ENCODE data around the gene SAP130.

SAP130 gene

DNA sequence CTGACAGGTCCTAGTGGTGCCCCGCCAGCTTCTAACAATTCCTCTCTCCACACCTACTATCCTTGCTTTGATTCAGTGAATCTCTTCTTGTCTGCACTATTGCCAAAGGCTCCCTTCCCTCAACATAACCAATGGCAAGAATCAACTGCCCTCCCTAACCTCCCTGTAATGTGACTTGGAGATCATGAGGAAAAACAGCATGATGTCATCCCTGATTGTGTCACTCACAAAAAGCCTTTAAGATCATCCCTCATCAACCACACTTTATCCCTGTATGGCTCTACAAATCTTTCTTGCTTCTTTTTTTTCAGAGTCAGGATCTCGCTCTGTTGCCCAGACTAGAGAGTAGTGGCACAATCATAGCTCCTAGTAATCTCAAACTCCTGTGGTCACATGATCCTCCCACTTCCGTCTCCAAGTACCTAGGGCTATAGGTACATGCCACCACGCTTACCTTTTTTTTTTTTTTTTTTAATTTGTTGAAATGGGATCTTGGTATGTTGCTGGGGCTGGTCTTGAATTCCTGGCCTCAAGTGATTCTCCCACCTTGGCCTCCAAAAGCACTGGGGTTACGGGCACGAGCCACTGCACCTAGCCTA is 19.7 kb downstream of the SAP130 start:
- TF ChIP-seq ELF4 (IDR thresholded peaks at IDR 0.05): no peak
- TF ChIP-seq, protein P1, sequence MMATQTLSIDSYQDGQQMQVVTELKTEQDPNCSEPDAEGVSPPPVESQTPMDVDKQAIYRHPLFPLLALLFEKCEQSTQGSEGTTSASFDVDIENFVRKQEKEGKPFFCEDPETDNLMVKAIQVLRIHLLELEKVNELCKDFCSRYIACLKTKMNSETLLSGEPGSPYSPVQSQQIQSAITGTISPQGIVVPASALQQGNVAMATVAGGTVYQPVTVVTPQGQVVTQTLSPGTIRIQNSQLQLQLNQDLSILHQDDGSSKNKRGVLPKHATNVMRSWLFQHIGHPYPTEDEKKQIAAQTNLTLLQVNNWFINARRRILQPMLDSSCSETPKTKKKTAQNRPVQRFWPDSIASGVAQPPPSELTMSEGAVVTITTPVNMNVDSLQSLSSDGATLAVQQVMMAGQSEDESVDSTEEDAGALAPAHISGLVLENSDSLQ (IDR thresholded peaks at IDR 0.05): no peak
- TF ChIP-seq CTBP1 (IDR thresholded peaks at IDR 0.05; ENCODE audit: borderline replicate concordance): no peak
- no peak for TF ChIP-seq SUZ12 (IDR thresholded peaks at IDR 0.05)
- no peak for TF ChIP-seq ZNF384 (IDR thresholded peaks at IDR 0.05)
- no peak for TF ChIP-seq TARDBP (IDR thresholded peaks at IDR 0.05)
- no peak for TF ChIP-seq FOXA1 (IDR thresholded peaks at IDR 0.05)
- no peak for TF ChIP-seq HDGF (IDR thresholded peaks at IDR 0.05; ENCODE audit: borderline replicate concordance)
- TF ChIP-seq FOXK2 (IDR thresholded peaks at IDR 0.05): no peak
- no peak for TF ChIP-seq BHLHE40 (IDR thresholded peaks at IDR 0.05; ENCODE audit: borderline replicate concordance)
- CTCF ChIA-PET: no interaction called here
- POLR2A ChIA-PET: interaction anchor here (0.6 to 0.8 kb wide), 2 partner anchors 15 to 20 kb away, joined by 3 read pairs; partner anchors contain the start of gene SAP130
- DNase-seq (ENCODE audit: extremely low spot score): no peak

DNA sequence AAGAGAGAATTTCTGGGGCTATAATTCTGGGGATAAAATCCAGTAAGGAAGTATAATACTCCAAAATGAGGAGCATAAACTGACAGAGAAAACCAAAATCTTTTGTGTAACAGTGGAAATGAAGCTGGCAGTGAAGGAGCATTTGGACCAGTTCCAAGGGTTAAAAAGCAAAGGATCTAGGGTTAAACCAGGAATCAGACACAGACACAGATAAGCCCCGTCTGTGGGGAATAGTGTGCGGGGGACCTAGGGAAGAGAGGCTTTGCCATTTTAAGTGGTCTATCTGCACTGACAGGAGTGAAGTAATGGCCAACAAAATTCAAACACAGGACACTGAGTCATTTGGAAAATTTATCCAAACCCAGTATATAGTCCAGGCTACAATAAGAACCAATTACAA is 23.4 kb downstream of the SAP130 start:
- ChIA-PET CTCF (no interaction called here), POLR2A (no interaction called here)
- DNase-seq (ENCODE audit: extremely low spot score): no peak
- TF ChIP-seq LEF1 (IDR thresholded peaks at IDR 0.05; ENCODE audit: borderline replicate concordance): no peak
- no peak for TF ChIP-seq ELF4 (IDR thresholded peaks at IDR 0.05)
- no peak for TF ChIP-seq NFRKB (IDR thresholded peaks at IDR 0.05)
- TF ChIP-seq BHLHE40 (IDR thresholded peaks at IDR 0.05; ENCODE audit: borderline replicate concordance): no peak
- no peak for TF ChIP-seq SP1 (IDR thresholded peaks at IDR 0.05)
- TF ChIP-seq TARDBP (IDR thresholded peaks at IDR 0.05): no peak
- TF ChIP-seq L3MBTL2 (conservative IDR thresholded peaks at IDR 0.05): no peak
- no peak for TF ChIP-seq FOXA1 (IDR thresholded peaks at IDR 0.05)
- no peak for TF ChIP-seq SUZ12 (IDR thresholded peaks at IDR 0.05)
- TF ChIP-seq FOXM1 (IDR thresholded peaks at IDR 0.05; ENCODE audit: borderline replicate concordance): no peak
- TF ChIP-seq ZNF384 (IDR thresholded peaks at IDR 0.05): no peak
- no peak for TF ChIP-seq ARNT (IDR thresholded peaks at IDR 0.05)

DNA sequence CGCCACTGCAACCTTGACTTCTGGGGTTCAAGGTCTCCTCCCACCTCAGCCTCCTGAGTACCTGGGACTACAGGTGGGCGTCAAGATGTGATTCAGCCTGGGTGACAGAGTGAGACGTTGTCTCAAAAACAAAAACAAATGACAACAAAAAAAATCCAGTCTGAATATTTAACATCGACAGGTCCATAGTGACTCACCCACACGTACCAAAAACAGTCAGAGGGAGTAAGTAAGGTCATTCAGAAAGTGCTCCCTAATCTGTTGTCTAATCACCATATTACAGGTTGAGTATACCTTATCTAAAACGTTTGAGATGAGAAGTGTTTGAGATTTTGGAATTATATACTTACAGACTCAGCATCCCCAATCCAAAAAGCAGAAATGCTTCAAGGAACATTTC is 24.4 kb downstream of the SAP130 start:
- no peak for DNase-seq (ENCODE audit: extremely low spot score)
- ChIA-PET CTCF (no interaction called here), POLR2A (no interaction called here)
- TF ChIP-seq L3MBTL2 (conservative IDR thresholded peaks at IDR 0.05) (no peak), SP1 (IDR thresholded peaks at IDR 0.05) (no peak), ZNF384 (IDR thresholded peaks at IDR 0.05) (no peak), ELF4 (IDR thresholded peaks at IDR 0.05) (no peak), TARDBP (IDR thresholded peaks at IDR 0.05) (no peak), FOXM1 (IDR thresholded peaks at IDR 0.05; ENCODE audit: borderline replicate concordance) (no peak), FOXK2 (IDR thresholded peaks at IDR 0.05) (no peak)

DNA sequence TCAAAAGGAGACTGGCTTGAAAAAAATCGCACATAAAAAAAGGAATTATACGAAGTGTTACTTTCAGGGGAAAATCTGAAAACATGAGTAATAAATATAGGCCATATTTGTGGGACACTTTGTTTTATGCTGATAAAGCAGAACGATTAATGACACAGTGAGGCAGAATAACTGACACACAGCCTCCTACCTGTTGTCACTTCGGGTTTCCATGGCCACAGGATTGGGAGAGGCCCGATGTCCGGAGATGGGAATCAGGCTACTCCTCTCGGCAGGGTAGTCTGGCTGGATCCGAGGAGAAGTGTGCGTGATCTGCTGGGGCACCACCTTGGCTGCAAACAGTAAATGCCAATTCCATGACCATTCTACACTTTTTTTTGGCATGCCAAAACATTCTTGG is 31.7 kb downstream of the SAP130 start:
- CTCF ChIA-PET: no interaction called here
- no peak for DNase-seq (ENCODE audit: extremely low spot score)
- POLR2A ChIA-PET: no interaction called here
- no peak for TF ChIP-seq SP1 (IDR thresholded peaks at IDR 0.05)
- no peak for TF ChIP-seq BHLHE40 (IDR thresholded peaks at IDR 0.05; ENCODE audit: borderline replicate concordance)
- no peak for TF ChIP-seq FOXM1 (IDR thresholded peaks at IDR 0.05; ENCODE audit: borderline replicate concordance)
- TF ChIP-seq NFRKB (IDR thresholded peaks at IDR 0.05): no peak
- TF ChIP-seq FOXK2 (IDR thresholded peaks at IDR 0.05): no peak
- no peak for TF ChIP-seq FOXA1 (IDR thresholded peaks at IDR 0.05)
- TF ChIP-seq CTBP1 (IDR thresholded peaks at IDR 0.05; ENCODE audit: borderline replicate concordance): no peak
- no peak for TF ChIP-seq TARDBP (IDR thresholded peaks at IDR 0.05)
- no peak for TF ChIP-seq L3MBTL2 (conservative IDR thresholded peaks at IDR 0.05)
- no peak for TF ChIP-seq LEF1 (IDR thresholded peaks at IDR 0.05; ENCODE audit: borderline replicate concordance)
- TF ChIP-seq, protein P1 (IDR thresholded peaks at IDR 0.05): no peak
- no peak for TF ChIP-seq ZNF384 (IDR thresholded peaks at IDR 0.05)
- no peak for TF ChIP-seq HDGF (IDR thresholded peaks at IDR 0.05; ENCODE audit: borderline replicate concordance)
- TF ChIP-seq SUZ12 (IDR thresholded peaks at IDR 0.05): no peak
- TF ChIP-seq ELF4 (IDR thresholded peaks at IDR 0.05): no peak
- TF ChIP-seq ARNT (IDR thresholded peaks at IDR 0.05): no peak

DNA sequence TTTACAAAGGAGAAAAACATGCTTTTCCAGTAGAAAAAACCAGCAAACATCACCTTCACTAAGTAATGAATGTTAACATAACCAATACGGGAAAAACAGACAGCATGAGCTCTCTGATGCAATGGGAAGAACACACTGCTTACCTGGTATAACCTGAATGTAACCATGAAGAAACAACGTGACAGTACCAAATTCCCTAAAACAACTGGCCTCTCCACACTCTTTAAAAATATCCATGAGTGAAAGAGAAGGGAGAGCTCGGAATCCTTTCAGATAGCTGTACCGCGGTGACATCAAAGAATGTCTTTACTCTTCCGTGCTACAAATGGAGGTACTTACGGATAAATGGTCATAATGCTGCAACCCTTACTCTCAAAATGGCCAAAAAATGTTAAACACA is 32.1 kb downstream of the SAP130 start:
- POLR2A ChIA-PET: no interaction called here
- no peak for DNase-seq (ENCODE audit: extremely low spot score)
- CTCF ChIA-PET: no interaction called here
- no peak for TF ChIP-seq NFRKB (IDR thresholded peaks at IDR 0.05)
- no peak for TF ChIP-seq SP1 (IDR thresholded peaks at IDR 0.05)
- no peak for TF ChIP-seq ELF4 (IDR thresholded peaks at IDR 0.05)
- no peak for TF ChIP-seq FOXA1 (IDR thresholded peaks at IDR 0.05)

GRCh38 chr2:127993659-127994058 is 34.2 kb downstream of the SAP130 start:
- DNase-seq (ENCODE audit: extremely low spot score): no peak
- TF ChIP-seq LEF1 (IDR thresholded peaks at IDR 0.05; ENCODE audit: borderline replicate concordance) (no peak), SP1 (IDR thresholded peaks at IDR 0.05) (no peak)
- CTCF ChIA-PET: no interaction called here
- POLR2A ChIA-PET: no interaction called here

DNA sequence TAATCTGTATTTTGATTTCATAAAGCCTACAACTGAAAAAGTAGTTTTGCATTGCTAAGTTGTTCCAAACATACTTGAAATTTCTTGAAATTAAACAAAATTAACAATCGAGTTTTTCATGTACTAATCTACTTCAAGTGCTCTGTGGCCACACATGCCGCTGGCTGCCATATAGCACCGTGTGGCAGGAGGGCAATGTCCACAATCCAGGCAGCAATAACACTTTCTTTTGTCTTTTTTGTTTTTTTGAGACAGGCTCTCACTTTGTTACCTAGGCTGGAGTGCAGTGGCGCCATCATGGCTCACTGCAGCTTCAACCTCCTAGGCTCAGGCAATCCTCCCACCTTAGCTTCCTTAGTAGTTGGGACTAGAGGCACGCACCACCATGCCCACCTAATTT is 36.1 kb downstream of the SAP130 start:
- ChIA-PET CTCF (no interaction called here), POLR2A (no interaction called here)
- TF ChIP-seq LEF1 (IDR thresholded peaks at IDR 0.05; ENCODE audit: borderline replicate concordance) (no peak), ELF4 (IDR thresholded peaks at IDR 0.05) (no peak), ZNF384 (IDR thresholded peaks at IDR 0.05) (no peak), NFRKB (IDR thresholded peaks at IDR 0.05) (no peak), L3MBTL2 (conservative IDR thresholded peaks at IDR 0.05) (no peak), ARNT (IDR thresholded peaks at IDR 0.05) (no peak), SP1 (IDR thresholded peaks at IDR 0.05) (no peak), FOXA1 (IDR thresholded peaks at IDR 0.05) (no peak), HDGF (IDR thresholded peaks at IDR 0.05; ENCODE audit: borderline replicate concordance) (no peak), FOXK2 (IDR thresholded peaks at IDR 0.05) (no peak), SUZ12 (IDR thresholded peaks at IDR 0.05) (no peak), CTBP1 (IDR thresholded peaks at IDR 0.05; ENCODE audit: borderline replicate concordance) (no peak), BHLHE40 (IDR thresholded peaks at IDR 0.05; ENCODE audit: borderline replicate concordance) (no peak)
- TF ChIP-seq, protein P1 (IDR thresholded peaks at IDR 0.05): no peak
- no peak for DNase-seq (ENCODE audit: extremely low spot score)
